HG02938 (cell line): ENCODE measurements around the gene POLD1.
A peak's percentile ranks its signal among the peaks of the same experiment; 100 is the strongest.

Experiments
- ATAC-seq: cut with Tn5 transposase; IDR thresholded peaks from one replicate; pipeline ENCODE4 v1.9.1; 2021; ENCODE audit warnings: mild to moderate bottlenecking, moderate library complexity; ENCODE audit not compliant: unreplicated experiment

POLD1 gene

DNA sequence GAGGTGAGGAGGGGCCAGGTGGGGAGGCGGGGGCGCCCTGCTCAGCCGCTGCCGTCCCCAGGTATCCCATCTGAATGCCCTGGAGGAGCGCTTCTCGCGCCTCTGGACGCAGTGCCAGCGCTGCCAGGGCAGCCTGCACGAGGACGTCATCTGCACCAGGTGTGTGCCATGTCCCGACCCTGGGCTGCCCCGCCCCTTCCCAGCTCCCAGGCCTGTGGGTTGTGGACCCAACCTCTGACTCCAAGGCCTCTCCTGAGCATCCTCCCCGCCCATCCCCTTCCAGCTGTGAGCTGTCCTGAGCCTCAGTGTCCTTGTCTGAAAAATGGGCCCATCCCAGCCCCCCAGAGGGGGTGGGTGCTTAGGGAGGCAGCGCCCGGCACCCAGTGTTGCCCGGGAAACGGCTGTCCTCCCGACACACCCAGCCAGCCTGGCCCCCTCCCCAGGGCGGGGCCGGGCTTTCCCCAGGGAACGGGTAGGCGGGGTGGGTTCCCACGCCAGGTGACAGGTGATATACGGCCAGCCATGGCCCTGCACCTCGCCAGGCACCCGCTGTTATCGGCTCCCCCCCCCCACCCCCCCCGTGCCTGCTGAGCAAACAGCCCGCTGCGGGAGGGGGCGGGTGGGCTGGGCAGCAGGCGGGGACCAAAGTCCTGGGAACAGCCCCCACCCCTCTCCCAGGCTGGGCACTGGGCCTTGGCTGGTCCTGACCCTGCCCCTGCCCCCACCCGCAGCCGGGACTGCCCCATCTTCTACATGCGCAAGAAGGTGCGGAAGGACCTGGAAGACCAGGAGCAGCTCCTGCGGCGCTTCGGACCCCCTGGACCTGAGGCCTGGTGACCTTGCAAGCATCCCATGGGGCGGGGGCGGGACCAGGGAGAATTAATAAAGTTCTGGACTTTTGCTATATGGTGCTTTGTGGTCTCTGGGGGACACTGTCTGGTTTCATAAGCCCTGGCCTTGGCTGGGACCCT is 33.2 kb downstream of the POLD1 start:
- ATAC-seq, result no peak

DNA sequence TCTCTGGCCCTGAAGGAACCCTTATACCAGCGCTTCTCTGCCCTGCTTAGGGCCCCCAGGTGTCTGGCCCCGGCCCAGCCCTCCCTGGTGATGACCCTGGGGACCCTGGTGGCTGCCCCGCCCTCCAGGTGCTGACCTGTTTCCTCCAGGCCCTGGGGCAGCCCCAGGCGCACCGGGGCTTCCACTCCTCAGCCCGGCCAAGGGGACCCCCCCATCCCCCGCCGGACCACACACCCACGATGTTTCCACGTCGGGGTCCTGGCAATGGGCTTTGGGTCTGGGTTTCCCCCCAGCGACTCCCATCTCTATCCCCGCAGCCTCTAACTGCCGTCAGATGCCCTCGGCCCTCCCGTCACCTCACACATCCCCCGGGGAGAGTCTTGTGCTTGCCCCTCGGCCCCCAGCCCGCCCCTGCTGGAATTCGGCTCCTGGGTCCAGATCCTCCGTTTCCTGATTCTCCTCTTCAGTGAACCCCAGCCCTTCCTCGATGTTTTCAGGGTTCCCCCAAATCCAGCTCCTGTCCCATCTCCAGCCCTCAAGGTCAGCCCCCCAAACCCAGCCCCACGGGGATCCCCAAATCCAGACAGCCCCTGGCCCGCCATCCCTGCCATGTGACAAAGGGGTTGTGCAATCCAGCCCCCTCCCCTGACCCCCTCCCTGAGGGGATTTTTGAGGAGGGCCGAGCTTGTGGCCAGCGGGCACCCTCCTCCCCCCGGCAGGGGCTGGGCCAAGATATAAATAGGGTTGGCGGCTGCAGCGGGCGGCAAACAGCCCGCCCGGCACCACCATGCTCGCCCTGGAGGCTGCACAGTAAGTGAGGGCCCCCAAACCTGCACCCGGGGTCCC is 34.3 kb downstream of the POLD1 start, which contains the start of gene SPIB:
TSS of gene SPIB (plus strand) at position 763 of the 846 bp plus-strand sequence. CDS start at position 788, 25 bp downstream.
- no peak for ATAC-seq

DNA sequence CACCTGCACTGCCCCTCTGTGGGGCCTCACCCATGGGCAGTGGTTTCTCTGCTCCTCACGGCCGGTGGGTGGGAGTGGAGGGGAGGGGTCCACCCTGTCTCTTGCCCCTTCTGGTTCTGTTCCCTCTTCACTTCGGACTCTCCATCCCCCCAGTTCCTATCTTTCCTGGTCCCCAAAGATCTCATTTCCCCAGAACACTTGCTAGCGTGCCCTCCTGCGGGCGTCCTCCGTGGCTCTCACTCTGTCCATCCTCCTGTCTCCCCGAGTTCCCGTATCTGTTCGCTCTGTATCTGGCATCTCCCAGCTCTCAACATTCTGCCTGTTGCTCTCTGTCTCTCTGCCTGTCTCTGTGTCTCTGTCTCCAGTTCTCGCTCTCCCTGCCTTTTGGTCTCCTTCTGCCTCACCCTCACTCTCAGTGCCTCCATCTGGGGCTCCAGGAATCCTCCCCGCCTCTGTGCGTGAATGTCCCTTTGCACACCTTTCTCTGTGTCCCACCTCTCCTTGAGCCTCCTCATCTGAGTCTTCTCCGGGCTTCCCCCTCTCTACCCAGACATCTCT is 35.0 kb downstream of the POLD1 start:
- ATAC-seq, result no peak

DNA sequence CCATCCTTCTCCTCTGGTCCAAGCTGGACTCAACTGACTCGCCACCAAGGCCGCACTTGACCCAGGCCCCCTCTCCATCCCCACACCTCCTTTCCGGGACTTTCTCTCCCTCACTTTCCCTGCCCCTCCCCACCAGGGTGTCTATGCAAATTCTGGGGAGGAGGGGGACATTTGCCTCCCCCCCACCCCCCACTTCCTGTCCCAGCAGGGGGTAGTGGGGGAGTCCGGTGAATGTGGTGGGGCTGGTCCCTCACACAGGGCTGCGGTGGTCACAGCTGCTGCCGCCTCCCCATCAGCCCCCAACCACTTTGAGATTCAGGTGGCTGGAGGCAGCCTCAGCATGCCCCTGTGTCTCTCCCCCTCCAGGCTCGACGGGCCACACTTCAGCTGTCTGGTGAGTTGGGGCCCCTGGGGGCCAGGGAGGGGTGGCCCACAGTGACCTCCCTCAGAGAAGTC is 35.5 kb downstream of the POLD1 start:
- no peak for ATAC-seq

DNA sequence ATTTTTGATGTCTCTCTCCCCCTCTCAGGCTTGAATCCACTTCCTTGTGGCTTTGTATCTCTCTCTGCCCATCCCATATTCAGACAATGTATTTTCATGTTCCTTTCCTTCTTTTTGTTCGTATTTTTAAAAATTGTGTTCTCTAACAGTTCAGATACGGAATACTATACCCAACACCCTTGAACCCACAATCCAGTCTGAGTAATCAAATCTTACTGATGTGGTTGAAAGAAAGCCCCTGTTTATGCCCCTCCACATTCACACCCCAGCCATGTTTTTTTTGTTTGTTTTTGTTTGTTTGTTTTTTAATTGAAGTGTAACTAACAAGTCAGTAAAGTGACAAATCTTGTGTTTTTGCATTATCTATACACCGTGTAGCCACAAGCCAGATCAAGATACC is 36.0 kb downstream of the POLD1 start:
- no peak for ATAC-seq

DNA sequence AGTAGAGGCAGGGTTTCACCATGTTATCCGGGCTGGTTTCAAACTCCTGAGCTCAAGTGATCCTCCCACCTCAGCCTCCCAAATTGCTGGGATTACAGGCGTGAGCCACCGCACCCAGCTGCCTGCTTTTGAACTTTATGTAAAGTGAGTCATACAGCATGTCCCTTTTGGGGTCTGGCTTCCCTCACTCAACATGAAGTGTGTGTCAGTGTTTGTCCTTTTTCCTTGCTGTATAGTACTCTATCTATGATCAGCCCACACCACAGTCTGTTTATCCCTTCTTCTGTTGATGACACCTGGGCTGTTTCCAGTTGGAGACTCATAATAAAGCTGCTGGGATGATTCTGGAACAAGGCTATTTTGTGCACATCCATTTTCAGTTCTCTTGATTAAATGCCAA is 36.7 kb downstream of the POLD1 start:
- ATAC-seq, result no peak

DNA sequence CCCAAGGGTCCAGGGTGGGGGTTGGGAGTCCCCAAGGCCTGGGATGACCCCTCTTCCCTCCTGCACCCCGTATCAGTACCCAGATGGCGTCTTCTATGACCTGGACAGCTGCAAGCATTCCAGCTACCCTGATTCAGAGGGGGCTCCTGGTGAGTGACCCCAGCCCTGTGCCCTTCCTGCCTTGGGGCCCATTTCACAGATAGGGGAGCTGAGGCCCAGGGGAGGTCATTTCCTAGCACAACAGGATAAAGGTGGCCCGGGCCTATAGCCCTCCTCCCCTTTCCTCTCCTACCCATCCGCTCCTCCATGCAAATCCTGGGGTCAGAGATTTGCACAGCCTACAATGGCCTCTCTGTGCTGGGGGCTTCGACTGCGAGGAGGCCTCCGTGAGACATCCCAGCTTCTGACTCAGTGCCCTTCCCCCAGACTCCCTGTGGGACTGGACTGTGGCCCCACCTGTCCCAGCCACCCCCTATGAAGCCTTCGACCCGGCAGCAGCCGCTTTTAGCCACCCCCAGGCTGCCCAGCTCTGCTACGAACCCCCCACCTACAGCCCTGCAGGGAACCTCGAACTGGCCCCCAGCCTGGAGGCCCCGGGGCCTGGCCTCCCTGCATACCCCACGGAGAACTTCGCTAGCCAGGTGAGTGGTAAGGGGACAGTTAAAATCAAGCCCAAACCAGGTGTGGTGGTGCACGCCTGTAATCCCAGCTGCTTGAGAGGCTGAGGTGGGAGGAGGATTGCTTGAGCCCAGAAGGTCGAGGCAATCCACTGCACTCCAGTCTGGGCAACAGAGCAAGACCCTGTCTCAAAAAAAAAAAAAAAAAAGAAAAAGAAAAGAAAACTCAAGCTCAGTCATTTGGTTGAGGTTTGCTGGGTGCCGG is 38.5 kb downstream of the POLD1 start:
- no peak for ATAC-seq

DNA sequence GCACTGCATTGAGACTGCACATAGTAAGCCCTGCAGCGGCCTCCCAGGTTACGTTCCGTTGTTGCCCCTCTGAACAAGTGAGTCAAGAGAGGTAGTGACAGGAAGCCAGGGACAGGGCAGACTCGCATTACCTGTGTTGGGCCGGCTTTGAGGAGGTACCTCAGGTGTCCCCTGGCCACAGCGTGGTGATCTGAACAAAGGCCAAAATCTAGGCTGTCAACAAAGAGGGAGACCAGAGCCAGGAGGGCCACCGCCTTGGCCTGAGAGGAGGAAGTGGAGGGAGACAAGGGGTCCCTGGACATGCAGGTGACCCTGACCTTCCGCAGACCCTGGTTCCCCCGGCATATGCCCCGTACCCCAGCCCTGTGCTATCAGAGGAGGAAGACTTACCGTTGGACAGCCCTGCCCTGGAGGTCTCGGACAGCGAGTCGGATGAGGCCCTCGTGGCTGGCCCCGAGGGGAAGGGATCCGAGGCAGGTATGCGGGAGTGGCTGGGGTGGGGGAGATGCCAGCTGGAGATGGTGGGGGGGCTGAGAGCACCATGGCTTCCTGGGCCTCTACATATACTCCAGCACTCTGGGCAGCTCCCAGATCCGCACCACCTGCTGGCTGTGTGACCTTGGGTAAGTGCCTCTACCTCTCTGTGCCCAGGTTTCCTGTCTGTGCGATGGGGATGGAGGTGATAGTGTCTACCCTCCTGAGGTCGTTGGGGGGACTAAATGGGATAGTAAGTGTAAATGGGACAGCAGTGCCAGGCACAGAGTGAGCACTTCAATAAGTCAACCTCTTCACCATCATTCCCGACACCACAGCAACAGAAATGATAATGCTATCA is 39.3 kb downstream of the POLD1 start:
- no peak for ATAC-seq

DNA sequence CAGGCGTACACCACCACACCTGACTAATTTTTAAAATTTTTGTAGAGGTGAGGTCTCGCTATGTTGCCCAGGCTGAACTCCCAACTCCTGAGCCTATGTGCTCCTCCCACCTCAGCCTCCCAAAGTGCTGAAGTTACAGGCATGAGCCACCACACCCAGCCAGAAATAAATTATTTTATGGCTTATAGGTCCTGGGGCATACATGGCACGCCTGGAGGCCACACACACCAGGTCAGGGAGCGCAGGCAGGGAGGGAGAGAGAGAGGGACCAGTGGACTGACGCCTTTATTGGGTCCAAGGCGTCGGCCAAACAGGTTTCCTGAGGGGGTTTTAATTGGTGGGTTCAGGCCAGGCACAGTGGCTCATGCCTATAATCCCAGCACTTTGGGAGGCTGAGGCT is 41.4 kb downstream of the POLD1 start:
- no peak for ATAC-seq

DNA sequence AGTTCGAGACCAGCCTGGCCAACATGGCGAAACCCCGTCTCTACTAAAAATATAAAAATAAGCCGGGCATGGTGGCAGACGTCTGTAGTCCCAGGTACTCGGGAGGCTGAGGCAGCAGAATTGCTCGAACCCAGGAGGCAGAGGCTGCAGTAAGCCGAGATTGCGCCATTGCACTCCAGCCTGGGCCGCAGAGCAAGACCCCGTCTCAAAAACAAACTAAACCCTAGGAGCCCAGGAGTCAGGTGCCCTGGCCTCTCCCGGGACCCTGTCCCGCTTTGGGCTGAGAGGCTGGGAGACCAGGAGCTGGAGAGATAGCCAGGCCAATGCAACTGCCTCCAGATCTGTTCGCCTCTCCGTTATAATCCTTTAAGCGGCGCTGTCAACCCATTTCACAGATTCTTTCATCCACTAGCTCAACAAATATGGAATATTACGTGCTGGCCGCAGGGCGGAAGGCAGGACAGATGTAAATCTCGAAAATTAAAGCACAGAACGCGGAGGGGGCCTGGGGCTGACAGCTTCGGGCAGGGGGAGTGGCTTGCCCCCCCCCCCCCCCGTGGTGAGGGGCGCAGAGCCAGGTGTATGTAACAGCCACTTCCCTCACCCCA is 43.3 kb downstream of the POLD1 start:
- ATAC-seq, result no peak

DNA sequence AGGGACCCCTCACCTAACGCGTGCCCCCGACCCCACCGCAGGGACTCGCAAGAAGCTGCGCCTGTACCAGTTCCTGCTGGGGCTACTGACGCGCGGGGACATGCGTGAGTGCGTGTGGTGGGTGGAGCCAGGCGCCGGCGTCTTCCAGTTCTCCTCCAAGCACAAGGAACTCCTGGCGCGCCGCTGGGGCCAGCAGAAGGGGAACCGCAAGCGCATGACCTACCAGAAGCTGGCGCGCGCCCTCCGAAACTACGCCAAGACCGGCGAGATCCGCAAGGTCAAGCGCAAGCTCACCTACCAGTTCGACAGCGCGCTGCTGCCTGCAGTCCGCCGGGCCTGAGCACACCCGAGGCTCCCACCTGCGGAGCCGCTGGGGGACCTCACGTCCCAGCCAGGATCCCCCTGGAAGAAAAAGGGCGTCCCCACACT is 43.9 kb downstream of the POLD1 start:
- no peak for ATAC-seq

DNA sequence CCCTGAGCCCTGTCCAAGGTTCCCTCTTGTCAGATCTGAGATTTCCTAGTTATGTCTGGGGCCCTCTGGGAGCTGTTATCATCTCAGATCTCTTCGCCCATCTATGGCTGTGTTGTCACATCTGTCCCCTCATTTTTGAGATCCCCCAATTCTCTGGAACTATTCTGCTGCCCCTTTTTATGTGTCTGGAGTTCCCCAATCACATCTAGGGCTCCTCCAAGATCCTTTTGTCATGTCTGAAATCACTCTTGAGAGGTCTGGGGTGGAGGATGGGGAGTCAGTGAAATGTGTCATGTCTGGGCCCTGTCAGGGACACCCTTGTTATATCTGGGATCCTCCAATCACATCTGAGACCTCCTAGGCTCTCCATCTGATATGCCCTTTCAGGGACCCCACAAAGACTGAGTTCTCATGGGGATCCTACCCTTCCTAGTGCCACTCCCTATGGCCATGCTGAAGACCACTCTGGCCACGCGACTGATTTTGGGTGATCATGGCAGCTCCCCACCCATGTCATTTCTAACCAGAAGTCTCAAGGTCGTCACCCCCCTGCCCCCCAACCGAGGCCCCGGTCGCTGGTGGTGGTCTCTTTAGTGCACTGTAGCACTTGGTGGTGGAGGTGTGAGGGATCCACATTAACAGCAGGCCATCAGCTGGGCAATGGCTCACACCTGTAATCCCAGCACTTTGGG is 44.8 kb downstream of the POLD1 start:
- no peak for ATAC-seq

DNA sequence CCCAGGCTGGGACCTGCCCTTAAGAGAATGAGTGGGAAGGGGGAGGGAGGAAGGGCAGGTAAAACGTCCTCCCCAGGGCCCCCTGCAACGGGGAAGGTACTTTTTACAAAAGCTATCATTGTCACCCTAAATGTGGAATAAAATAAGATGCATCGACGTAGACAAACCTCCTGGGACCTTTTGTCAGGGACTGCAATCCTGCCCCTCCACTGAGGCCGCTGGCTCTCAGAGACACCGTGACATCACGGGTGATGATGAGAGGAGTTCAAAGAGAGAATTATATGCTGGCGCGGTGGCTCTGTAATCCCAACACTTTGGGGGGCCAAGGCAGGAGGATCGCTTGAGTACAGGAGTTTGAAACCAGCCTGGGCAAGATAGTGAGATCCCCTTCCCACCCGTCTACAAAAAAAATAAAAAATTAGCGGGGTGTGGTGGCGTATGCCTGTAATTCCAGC is 46.8 kb downstream of the POLD1 start:
- ATAC-seq, result no peak

DNA sequence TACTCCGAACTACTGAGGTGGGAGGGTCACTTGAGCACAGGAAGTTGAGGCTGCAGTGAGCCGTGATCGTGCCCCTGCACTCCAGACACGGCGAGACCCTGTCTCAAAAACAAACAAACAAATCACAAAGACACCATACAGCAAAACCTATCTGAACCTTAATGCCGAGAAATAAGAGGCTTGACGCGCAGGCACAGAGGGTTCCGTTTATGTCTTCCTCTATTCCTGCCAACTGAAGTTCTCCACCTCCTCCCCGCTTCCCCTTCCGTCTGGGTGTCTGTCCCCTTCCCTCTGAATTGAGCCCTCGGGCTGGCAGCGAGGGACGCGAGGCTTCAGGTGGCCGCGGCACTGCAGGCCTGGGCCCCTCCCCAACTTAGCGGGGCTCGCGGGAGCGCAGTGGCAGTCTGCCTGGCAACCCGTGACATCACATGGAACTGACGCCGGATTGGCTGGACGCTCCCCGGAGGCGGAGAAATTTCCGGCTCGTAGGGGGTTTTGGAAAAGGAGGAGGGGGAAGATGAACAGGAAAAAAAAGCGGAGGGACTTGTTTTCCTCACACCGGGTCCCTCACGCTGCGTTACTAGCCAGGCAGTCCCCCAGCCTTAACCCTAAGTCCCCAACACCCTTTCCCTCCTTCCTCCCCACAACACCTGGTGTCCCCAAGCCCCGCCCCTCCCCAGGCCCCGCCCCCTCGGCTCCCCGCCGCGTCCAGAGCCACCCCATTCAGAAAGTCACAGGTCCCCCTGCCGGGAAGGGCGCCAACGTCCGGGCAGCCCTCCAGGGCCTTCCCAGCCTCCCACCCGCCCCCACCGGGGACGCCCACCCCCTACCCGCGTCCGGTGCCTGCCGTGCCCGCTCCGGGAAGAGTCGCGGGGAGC is 47.4 kb downstream of the POLD1 start:
- peak; percentile 64 for ATAC-seq

DNA sequence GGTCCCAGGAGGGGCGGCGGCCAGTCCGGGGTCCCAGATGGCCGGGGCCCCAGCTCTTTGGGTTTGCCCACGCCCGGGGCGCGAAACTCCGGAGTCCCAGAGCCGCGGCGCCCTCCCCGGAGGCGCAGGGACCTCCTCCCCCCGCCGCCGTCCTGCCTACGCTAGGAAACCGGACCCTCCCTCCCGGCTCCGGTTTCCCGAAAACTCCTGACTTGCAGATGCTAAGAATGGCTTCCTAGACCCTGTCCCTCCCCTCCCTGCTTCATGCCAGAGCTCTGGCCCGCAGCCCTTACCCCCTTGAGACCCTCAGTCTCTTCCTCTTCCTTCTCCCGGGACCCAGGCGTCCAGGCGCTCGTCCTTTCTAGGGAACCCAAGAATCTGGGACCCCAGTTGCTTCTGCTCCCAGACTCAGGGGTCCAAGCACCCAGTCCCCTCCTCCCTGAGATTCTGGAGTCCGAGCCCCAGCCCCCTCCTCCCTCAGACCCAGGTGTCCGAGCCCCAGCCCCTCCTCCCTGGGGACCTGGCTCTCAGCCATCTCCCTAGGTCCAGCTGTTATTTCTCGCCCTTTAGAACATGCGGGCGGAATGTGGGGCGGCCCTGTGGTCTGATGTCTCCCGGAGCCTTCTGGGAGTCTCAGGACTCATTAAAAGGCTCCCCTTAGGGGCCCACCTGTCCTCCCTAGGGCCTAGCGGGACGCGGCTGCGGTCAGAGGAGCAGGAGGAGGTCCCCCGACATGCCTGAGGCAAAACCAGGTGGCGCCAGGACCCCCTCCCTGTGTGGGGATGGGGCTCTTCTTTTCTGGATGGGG is 48.3 kb downstream of the POLD1 start, which contains the start of gene MYBPC2:
TSS of gene MYBPC2 (plus strand) at position 672 of the 808 bp plus-strand sequence. CDS start at position 734, 62 bp downstream.
- no peak for ATAC-seq
